Left lobe of liver (tissue), 2 donors: ENCODE measurements around the gene HS3ST3A1. TPM values are rescaled to one million over a fixed set of nuclear protein-coding genes. Genes with fewer than 3 reads are reported as not detected.
"Not testable (repeated sequence)": the region's sequence is repeated elsewhere in the genome, so short reads cannot be mapped to it uniquely, and the experiment has no call there.

ENCODE experiments used
- ATAC-seq: fragments of 200-7000 bp; cut with Tn5 transposase; one replicate; pipeline ENCODE4 v1.9.1; 2020; ENCODE audit warnings: mild to moderate bottlenecking, moderate library complexity
- DNase-seq: peaks from one replicate; pipeline ENCODE4 v3.0.0-alpha.2; 2020; ENCODE audit warnings: low spot score
- total RNA-seq: library from RNA; stranded (reverse); gene quantifications from one replicate; pipeline ENCODE4 v1.2.1, GENCODE V29; 2021
- donor health status: DM: no; HTN: no; CAD: no; lungs with moderate emphysema.
- donor health status: DM: no; HTN: yes; CAD: no.

The HS3ST3A1 gene
- total RNA-seq, 1 donor from 2014 or later = 7.6 TPM

DNA sequence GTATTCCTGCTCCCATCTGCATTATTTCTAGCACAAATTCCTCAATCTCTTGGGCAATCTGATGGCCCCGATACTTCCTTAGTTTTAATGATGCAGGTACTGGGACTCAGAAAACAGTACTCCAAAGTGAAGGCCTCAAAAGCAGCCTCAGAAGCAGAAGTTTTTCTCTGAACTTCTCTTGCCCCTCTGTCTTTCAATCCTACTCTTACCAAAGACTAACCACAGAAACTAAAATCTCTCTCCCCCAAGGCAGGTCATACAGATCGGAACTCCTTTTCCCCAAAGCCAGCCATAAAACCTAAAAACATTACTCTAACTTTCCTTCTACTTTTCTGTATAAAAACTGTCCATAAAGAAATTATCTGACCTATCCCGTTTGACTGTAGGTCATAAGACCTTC lies 103.5 kb downstream of the HS3ST3A1 start:
- no peak for DNase-seq

DNA sequence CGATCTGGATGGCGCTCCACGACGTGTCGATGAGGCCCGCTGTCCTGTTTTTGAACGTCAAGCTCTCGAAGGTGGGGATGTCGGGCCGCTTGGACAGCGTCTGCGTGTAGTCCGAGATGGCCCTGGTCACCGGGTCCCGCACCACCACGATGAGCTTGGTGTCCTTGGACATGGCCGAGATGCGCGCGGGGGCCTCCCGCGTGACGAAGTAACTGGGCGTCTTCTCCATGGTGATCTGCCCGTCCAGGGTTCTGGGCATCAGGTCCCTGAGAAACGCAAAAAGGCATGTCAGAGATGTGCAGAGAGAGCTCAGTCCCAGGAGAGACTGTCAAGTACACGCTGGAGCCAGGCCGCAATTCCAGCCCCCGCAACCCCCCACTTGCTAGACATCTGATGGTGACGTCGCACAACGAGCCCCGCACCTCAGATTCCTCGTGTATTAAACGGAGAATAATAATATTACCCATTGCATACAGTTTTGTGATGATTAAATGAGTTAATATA lies 105.1 kb downstream of the HS3ST3A1 start:
- ATAC-seq = not testable (repeated sequence)

More for the DNA sequence above, 103.5 kb downstream of the HS3ST3A1 start:
- no peak for ATAC-seq

DNA sequence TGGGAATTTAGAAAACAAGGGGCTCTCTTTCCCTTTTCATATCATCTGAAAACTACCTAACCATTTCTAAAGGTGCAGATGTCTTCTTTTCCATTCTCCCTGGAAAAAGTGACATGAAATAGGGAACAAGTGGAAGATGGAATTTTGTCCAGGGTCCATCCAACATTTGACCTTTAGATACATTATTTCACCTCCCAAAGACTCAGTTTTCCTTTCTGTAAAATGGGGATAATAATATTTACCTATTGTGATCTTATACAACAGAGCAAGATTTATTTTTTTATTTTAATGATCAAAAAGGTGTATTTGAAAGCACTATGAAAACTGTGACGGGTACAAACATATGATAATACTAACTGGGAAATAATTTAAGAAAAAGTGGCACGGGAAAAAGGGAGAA lies 106.3 kb downstream of the HS3ST3A1 start:
- DNase-seq = no peak

More for the DNA sequence above, 105.1 kb downstream of the HS3ST3A1 start:
- DNase-seq = not testable (repeated sequence)

GRCh38 chr17:13492737-13493122 lies 109.0 kb downstream of the HS3ST3A1 start:
- DNase-seq (no peak), ATAC-seq (no peak)

More for the DNA sequence above, 106.3 kb downstream of the HS3ST3A1 start:
- no peak for ATAC-seq

GRCh38 chr17:13491916-13492736 lies 109.6 kb downstream of the HS3ST3A1 start:
- ATAC-seq (no peak), DNase-seq (no peak)

- ATAC-seq = no peak
- DNase-seq = no peak
These were observed 110.2 kb downstream of the HS3ST3A1 start for GRCh38 chr17:13491491-13491890.

- no peak for DNase-seq
- no peak for ATAC-seq
These were observed 110.7 kb downstream of the HS3ST3A1 start for GRCh38 chr17:13490906-13491482.

- no peak for DNase-seq
- no peak for ATAC-seq
These were observed 111.3 kb downstream of the HS3ST3A1 start for GRCh38 chr17:13490427-13490826.

DNA sequence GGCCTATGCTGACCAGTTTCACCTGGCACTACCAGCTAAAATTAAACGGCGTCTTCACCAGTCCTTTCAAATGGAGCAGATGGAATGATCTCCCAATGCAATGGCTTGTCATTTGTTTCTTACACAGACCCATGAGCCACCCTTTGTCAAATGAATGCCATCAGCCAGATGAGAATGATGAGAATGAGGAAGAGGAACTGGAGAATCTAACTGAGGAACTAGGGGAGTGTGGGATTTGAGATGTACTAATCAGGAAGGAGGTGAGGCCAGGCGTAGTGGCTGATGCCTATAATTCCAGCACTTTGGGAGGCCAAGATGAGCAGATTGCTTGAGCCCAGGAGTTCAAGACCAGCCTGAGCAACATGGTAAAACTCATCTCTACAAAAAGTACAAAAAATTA lies 116.4 kb downstream of the HS3ST3A1 start:
- DNase-seq (no peak), ATAC-seq (no peak)

- no peak for ATAC-seq
- DNase-seq = no peak
These were observed 117.7 kb downstream of the HS3ST3A1 start for GRCh38 chr17:13484020-13484419.

DNA sequence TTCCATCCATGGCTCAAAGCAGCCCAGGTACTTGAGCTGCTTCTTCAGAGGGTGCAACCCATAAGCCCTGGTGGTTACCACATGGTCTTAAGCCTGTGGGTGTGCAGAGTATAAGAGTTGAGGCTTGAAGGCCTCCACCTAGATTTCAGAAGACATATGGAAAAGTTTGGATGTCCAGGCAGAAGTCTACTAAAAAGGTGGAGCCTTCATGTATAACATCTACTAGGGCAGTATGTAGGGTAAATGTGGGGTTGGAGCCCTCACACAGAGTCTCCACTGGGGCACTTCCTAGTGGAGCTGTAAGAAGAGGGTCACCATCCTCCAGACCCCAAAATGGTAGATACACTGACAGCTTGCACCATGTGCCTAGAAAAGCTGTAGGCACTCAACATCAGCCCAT lies 120.9 kb downstream of the HS3ST3A1 start:
- ATAC-seq = no peak
- DNase-seq = no peak

- DNase-seq (no peak), ATAC-seq (no peak)
These were observed 123.4 kb downstream of the HS3ST3A1 start for GRCh38 chr17:13478326-13478830.

DNA sequence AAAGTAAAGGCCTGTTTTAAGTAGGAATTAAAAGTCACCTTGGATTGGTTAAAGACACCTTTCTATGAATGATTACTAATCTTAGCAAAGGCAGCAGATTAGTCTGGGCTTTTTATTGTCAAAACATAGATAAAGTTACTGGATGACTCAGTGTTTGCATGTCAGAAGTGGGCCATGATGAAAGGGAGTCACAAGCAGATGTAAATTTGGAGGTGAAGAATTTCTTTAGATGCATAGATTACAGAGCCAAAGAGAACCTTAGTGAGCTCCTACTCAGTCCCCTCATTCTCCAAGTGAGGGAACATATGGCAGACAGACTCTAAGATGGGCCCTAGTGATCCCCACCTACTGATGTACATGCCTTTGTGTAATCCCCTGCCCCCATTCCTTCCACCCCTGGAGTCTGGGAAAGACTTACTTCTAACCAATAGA lies 124.5 kb downstream of the HS3ST3A1 start:
- DNase-seq = no peak
- no peak for ATAC-seq

DNA sequence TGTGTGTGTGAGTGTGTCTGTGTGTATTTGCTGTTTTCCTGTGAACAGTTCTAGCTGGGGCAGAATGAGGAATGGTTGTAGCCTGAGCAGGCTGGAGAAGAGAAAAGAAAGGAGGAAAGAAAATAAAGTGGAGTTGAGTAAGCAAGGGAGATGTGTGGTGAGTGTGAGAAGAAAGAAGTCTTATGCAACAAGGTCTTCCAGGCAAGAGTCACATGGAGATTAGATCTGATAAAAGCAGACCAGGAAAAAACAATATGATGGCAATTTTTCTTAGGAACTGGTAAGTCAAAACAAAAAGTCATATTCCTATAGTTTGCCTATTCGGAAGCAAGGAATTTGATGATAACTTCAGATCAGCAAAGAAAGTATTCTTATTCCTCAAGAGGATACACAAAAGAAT lies 125.0 kb downstream of the HS3ST3A1 start:
- DNase-seq (no peak), ATAC-seq (no peak)

GRCh38 chr17:13475574-13476223 lies 126.0 kb downstream of the HS3ST3A1 start:
- DNase-seq (no peak), ATAC-seq (no peak)

DNA sequence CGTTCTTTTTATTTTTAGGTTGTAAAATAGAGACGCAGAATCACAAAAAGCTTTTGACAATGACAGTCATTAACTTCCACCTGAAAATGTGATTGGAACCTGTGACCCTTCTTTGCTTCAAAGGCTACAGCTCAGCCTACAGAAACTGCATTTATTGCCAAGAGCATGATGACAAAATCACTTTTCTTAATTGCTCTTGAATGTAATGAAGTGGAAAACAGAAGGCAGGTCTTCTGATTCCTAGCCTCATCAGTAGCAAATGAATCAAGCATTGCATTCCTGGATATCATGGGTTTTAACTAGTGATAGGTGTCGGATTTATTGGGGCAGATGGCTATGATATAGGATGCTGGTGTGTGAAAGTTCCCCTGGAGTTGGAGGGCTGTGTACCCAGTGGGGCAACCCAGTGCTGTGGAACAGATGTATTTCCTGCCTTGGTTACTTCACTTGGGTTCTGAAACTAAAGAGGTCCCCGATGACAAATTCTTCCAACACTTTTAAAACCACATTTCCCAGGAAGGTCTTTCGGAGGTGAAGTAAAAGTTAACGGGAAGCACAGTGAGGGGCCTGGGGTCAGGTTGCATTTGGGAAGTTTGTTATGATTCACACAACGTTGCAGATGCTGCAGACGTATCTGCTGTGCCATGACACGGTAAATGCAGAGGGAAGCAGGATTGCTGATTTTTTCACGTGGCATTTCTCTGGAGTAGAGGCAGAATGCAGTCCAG lies 127.5 kb downstream of the HS3ST3A1 start:
- ATAC-seq (no peak), DNase-seq (no peak)

DNA sequence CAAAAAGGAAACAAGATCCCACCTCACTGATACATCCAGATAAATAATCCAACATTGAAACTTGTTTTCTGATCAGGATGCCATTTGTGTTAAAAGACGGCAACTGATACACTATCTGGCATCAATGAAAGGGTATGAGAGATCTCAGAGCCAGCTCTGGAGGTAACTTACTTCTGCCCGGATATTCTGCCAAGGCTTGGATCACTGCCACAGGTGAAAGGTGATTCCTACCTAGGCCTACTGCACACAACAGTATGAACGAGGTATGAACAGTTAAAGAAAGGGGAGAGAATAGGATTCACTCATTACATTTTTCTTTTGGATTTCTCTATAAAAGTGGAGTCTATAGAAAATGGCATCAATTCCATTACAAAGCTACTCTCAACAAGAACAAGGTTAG lies 136.1 kb downstream of the HS3ST3A1 start:
- ATAC-seq (peak; percentile 63), DNase-seq (peak; percentile 52)

GRCh38 chr17:13462673-13463124 lies 139.0 kb downstream of the HS3ST3A1 start:
- ATAC-seq = no peak
- DNase-seq = no peak

GRCh38 chr17:13462146-13462545 lies 139.6 kb downstream of the HS3ST3A1 start:
- no peak for DNase-seq
- no peak for ATAC-seq

- ATAC-seq (no peak), DNase-seq (no peak)
These were observed 141.3 kb downstream of the HS3ST3A1 start for GRCh38 chr17:13460261-13461000.
